ENCODE data around the gene MYL4. TPM values are rescaled to one million over a fixed set of nuclear protein-coding genes. Genes with fewer than 3 reads are reported as not detected.

MYL4 gene
- total RNA-seq, 2 experiments from 2014 or later = not detected

Other genes with a start within 250 kb of the MYL4 start
- gene RPRML, start 230.1 kb upstream of the MYL4 start, total RNA-seq = not detected
- 100 to 1,000 TPM; 128 to 159 TPM for gene CDC27, start 20.1 kb upstream of the MYL4 start, total RNA-seq
- under 1 TPM; 0.52 to 0.98 TPM for gene ITGB3, start 44.5 kb downstream of the MYL4 start, total RNA-seq
- 1 to 10 TPM; 3.5 TPM for gene EFCAB13, start 114.6 kb downstream of the MYL4 start, total RNA-seq

Measured in activated CD4-positive, alpha-beta T cell treated with anti-CD3 and anti-CD28 coated beads, Interleukin-2, amount 10 ng/mL, durations not matched to agents 7 days and 5 days (primary cell).